ENCODE data around the gene PARD3B. TPM values are rescaled to one million over a fixed set of nuclear protein-coding genes. Genes with fewer than 3 reads are reported as not detected.

The PARD3B gene
- total and polyA plus RNA-seq, 2 of the 4 experiments (the other 2 are of a cell fraction), result 3.3 to 15.6 TPM

- peak overlapping the region; percentile 92 for H2BK5ac ChIP-seq (ENCODE audit: low read depth, low read length, poor library complexity, severe bottlenecking)
- H3K4me1 ChIP-seq (ENCODE audit: control insufficient read depth, insufficient read depth, low read length), result peaks cover 12% of the 10 kb centered on the region
- H3K14ac ChIP-seq (replicated peaks; ENCODE audit: low read depth, low read length), result no peak overlapping the region
- 0 out of 2 replicates have a peak overlapping the region, but pooled peaks have one; percentile 90 for H3K4ac ChIP-seq (ENCODE audit: low read depth, low read length)
- H4K8ac ChIP-seq (ENCODE audit: low read depth in 2 of 2, low read length in 2 of 2), result peak overlapping the region in 1 of 2 experiments; percentile 38; a peak in 1 of 4 replicates
- H2BK20ac ChIP-seq (ENCODE audit: low read depth, low read length), result no peak overlapping the region
- dilution Hi-C loops (cut with HindIII; ENCODE audit: low sequenced_read_pairs, unreplicated experiment), result no loop called here
- H4K5ac ChIP-seq (ENCODE audit: low read depth, low read length), result no peak overlapping the region; the same call in 1 of the 2 replicates
- no peak overlapping the region for H3K4me3 ChIP-seq (ENCODE audit: insufficient read depth, low read depth, low read length)
- H3K27me3 ChIP-seq (ENCODE audit: control insufficient read depth, insufficient read depth, low read length), result no peaks in the 10 kb centered on the region
- H3K79me1 ChIP-seq (ENCODE audit: low read depth in 1 of 2, low read length in 2 of 2), result no peaks in the 10 kb centered on the region
- H3K23ac ChIP-seq (ENCODE audit: low read depth, low read length), result no peak overlapping the region
- ChIA-PET POLR2A (ENCODE audit: unreplicated experiment) (no interaction called here), CTCF (interaction anchor here (0.7 to 1.6 kb wide), 5 partner anchors 15 to 1229 kb away, joined by 4 to 9 read pairs (median 5); no protein-coding TSS in a partner anchor)
- BruUV-seq (replicated peaks), result no TSS peak
- H4K91ac ChIP-seq (ENCODE audit: insufficient read depth, low read depth, low read length), result no peak overlapping the region
- peak overlapping the region; percentile 81; the same call in 1 of the 2 replicates for H3K56ac ChIP-seq (ENCODE audit: extremely low read depth, insufficient read depth, low read length)
- no peak overlapping the region for H2AK5ac ChIP-seq (ENCODE audit: low read depth, low read length)
- H4K20me1 ChIP-seq (ENCODE audit: insufficient read depth, low read length), result no peaks in the 10 kb centered on the region
- H3K9me3 ChIP-seq (ENCODE audit: control insufficient read depth, insufficient read depth, low read length), result no peaks in the 10 kb centered on the region
- peak; percentile 98 for DNase-seq
- ATAC-seq (ENCODE audit: low read depth), result peak; percentile 89
- no peak overlapping the region; the same call in 1 of the 2 replicates for H3K18ac ChIP-seq (ENCODE audit: low read depth, low read length)
- H3K9ac ChIP-seq (ENCODE audit: low read depth, low read length), result no peak overlapping the region; the same call in 1 of the 2 replicates
- H3K36me3 ChIP-seq (ENCODE audit: control insufficient read depth, insufficient read depth, low read length), result 0 out of 2 replicates have a peak, but pooled peaks cover 2% of the 10 kb centered on the region
- H3K27ac ChIP-seq (ENCODE audit: insufficient read depth, low read length), result peak overlapping the region; percentile 100; the same call in 1 of the 2 replicates
- H2BK15ac ChIP-seq (ENCODE audit: low read depth, low read length), result no peak overlapping the region
- in situ Hi-C loops (cut with MboI; ENCODE audit: low sequenced_read_pairs), result no loop called here
- intact Hi-C loops (cut with micrococcal nuclease), result loop anchor here (5.0 kb wide), 1 partner anchor 186 kb away; the partner anchor contains the start of gene NRP2
- H2AFZ ChIP-seq (replicated peaks; ENCODE audit: low read length, poor library complexity), result no peak overlapping the region
- TF ChIP-seq FOS (IDR thresholded peaks at IDR 0.05; ENCODE audit: low read depth, low read length), result no peak
- TF ChIP-seq CEBPB (IDR thresholded peaks at IDR 0.05; ENCODE audit: low read depth, low read length), result peak; percentile 89
- peaks cover 8% of the 10 kb centered on the region; the same call in 1 of the 2 replicates for H3K9me1 ChIP-seq (ENCODE audit: insufficient read depth, low read length)
- H3K4me2 ChIP-seq (ENCODE audit: low read depth, low read length), result no peak overlapping the region; the same call in 1 of the 2 replicates
- peak overlapping the region; percentile 95; the same call in 1 of the 2 replicates for H2BK120ac ChIP-seq (ENCODE audit: low read depth, low read length)
- no peak overlapping the region for H2AK9ac ChIP-seq (replicated peaks; ENCODE audit: low read depth, low read length, poor library complexity)
- WGBS, 2 experiments (ENCODE audit: extremely low coverage in 2 of 2, insufficient read length in 1 of 2), result no CpG with 5 or more reads among the region's 6 CpGs
Measured at GRCh38 chr2:205496772-205497171, 951.5 kb downstream of the PARD3B start.
